ENCODE data around the gene KIF5C.

GRCh38 chr2:148876202-148876594 lies 1.2 kb downstream of the KIF5C start:
- TF ChIP-seq CTCF (optimal IDR thresholded peaks at IDR 0.05 in 1 of 3, IDR thresholded peaks at IDR 0.05 in 1 of 3, conservative IDR thresholded peaks at IDR 0.05 in 1 of 3; ENCODE audit: extremely low read depth in 1 of 3, insufficient read depth in 2 of 3, low read length in 3 of 3): no peak
- peak; percentile 96 for TF ChIP-seq EZH2 (IDR thresholded peaks at IDR 0.05; ENCODE audit: low read length)
